NCI-H526 (cell line): ENCODE data around the gene TFE3.
A peak's percentile ranks its signal among the peaks of the same experiment; 100 is the strongest.

Experiments
- DNase-seq, 2 experiments: peaks; one replicate each; lab custom pipeline; 2025; lab: John Stamatoyannopoulos, UW

Gene TFE3

GRCh38 chrX:49043220-49043986 lies at the start of gene TFE3:
TSS of gene TFE3 (minus strand) at chrX:49043357. CDS start at chrX:49043226, 131 bp downstream.
- peak; percentile 97 to 99 for DNase-seq

GRCh38 chrX:49089553-49089952 lies 46.4 kb upstream of the TFE3 start:
- DNase-seq = no peak

GRCh38 chrX:49082271-49082871 lies 39.2 kb upstream of the TFE3 start:
- no peak for DNase-seq

GRCh38 chrX:49079489-49080428 lies 36.6 kb upstream of the TFE3 start, which contains the start of gene WDR45:
TSS of gene WDR45 (minus strand) at chrX:49079887. CDS start at chrX:49078095, 1,792 bp downstream.
- DNase-seq = peak in 1 of 2 experiments; percentile 50

GRCh38 chrX:49077941-49078340 lies 34.8 kb upstream of the TFE3 start:
- DNase-seq = no peak

GRCh38 chrX:49075347-49075746 lies 32.2 kb upstream of the TFE3 start:
- no peak for DNase-seq

- DNase-seq = peak; percentile 86 to 94
Observed at GRCh38 chrX:49073601-49074575, 30.7 kb upstream of the TFE3 start, which contains the start of gene PRAF2. TSS of gene PRAF2 (minus strand) at chrX:49074002. CDS start at chrX:49073987, 15 bp downstream.

- DNase-seq = no peak
Observed at GRCh38 chrX:49072712-49073095, 29.5 kb upstream of the TFE3 start.

GRCh38 chrX:49071877-49072711 lies 28.9 kb upstream of the TFE3 start:
- DNase-seq = no peak

GRCh38 chrX:49070988-49071387 lies 27.8 kb upstream of the TFE3 start:
- no peak for DNase-seq

GRCh38 chrX:49069038-49069437 lies 25.9 kb upstream of the TFE3 start:
- no peak for DNase-seq

- no peak for DNase-seq
Observed at GRCh38 chrX:49067285-49068120, 24.3 kb upstream of the TFE3 start.

GRCh38 chrX:49066690-49067089 lies 23.5 kb upstream of the TFE3 start:
- DNase-seq = no peak

- DNase-seq = no peak
Observed at GRCh38 chrX:49066278-49066677, 23.1 kb upstream of the TFE3 start.

- no peak for DNase-seq
Observed at GRCh38 chrX:49064735-49065134, 21.6 kb upstream of the TFE3 start.

- DNase-seq = no peak
Observed at GRCh38 chrX:49064303-49064702, 21.1 kb upstream of the TFE3 start.

GRCh38 chrX:49063715-49064114 lies 20.6 kb upstream of the TFE3 start:
- DNase-seq = no peak

- DNase-seq = no peak
Observed at GRCh38 chrX:49061916-49062315, 18.8 kb upstream of the TFE3 start.

- DNase-seq = no peak
Observed at GRCh38 chrX:49061490-49061889, 18.3 kb upstream of the TFE3 start.
